ENCODE data around the gene STRIP2. TPM values are rescaled to one million over a fixed set of nuclear protein-coding genes. Genes with fewer than 3 reads are reported as not detected.

The STRIP2 gene
- total and polyA plus RNA-seq, 2 of the 13 experiments (the other 11 are each of a cell fraction or from before 2014, with no cell fraction given) = 3.9 to 8.2 TPM

GRCh38 chr7:129479831-129480230, 45.6 kb downstream of the STRIP2 start:
- in situ Hi-C loops (cut with HindIII; ENCODE audit: extremely low pct_ligation_motif_present, low pct_unique_long_range_greater_than_20kb) = no loop called here
- H3K36me3 ChIP-seq (replicated peaks in 1 of 2; ENCODE audit: control insufficient read depth in 1 of 2, insufficient read depth in 2 of 2, low read length in 2 of 2) = no peaks in the 10 kb centered on the region; a peak in 1 of 5 replicates

GRCh38 chr7:129480674-129481363, 46.6 kb downstream of the STRIP2 start:
- Histone ChIP-seq H3K4me1 (ENCODE audit: insufficient read depth, low read length) (no peaks in the 10 kb centered on the region), H3K27me3 (ENCODE audit: control insufficient read depth in 1 of 2, insufficient read depth in 2 of 2, low read length in 2 of 2) (no peaks in the 10 kb centered on the region), H3K9ac (ENCODE audit: insufficient read depth, low read depth, low read length) (no peak overlapping the region), H4K20me1 (ENCODE audit: insufficient read depth, low read length) (no peaks in the 10 kb centered on the region), H3K4me2 (ENCODE audit: low read depth, low read length) (no peak overlapping the region), H3K4me3 (replicated peaks in 1 of 3; ENCODE audit: insufficient read depth in 1 of 3, low read depth in 2 of 3, low read length in 3 of 3) (no peak overlapping the region), H3K36me3 (replicated peaks in 1 of 2; ENCODE audit: control insufficient read depth in 1 of 2, insufficient read depth in 2 of 2, low read length in 2 of 2) (peaks cover 2 to 4% of the 10 kb centered on the region in 2 experiments; a peak in 1 of 5 replicates), H3K79me2 (ENCODE audit: insufficient read depth, low read length) (no peaks in the 10 kb centered on the region), H3K27ac (ENCODE audit: extremely low read length, insufficient read depth, low read length) (no peak overlapping the region), H2AFZ (ENCODE audit: low read length) (no peak overlapping the region), H3K9me3 (ENCODE audit: low read length) (no peaks in the 10 kb centered on the region)
- 94% methylated on average over 6 of the region's 6 CpGs for WGBS (ENCODE audit: low lambda C conversion rate)
- ChIA-PET POLR2A (no interaction called here), CTCF (ENCODE audit: low intra/inter-chr PET ratio, low total read pairs) (no interaction called here)
- in situ Hi-C loops (cut with HindIII; ENCODE audit: extremely low pct_ligation_motif_present, low pct_unique_long_range_greater_than_20kb) = no loop called here
- intact Hi-C loops (cut with micrococcal nuclease; ENCODE audit: unreplicated experiment) = no loop called here
- DNase-seq (ENCODE audit: low spot score) = no peak
- no peak for FAIRE-seq
- no peak for ATAC-seq
- no TSS peak for BruUV-seq (replicated peaks)
- TF ChIP-seq EP300 (IDR thresholded peaks at IDR 0.05; ENCODE audit: low read depth in 2 of 2, low read length in 2 of 2) (no peak), EP300 (CRISPR knock-in tag; IDR thresholded peaks at IDR 0.05; ENCODE audit: borderline replicate concordance) (no peak), ZNF841 (CRISPR knock-in tag; IDR thresholded peaks at IDR 0.05; ENCODE audit: borderline replicate concordance) (no peak), MZF1 (CRISPR knock-in tag; IDR thresholded peaks at IDR 0.05; ENCODE audit: borderline replicate concordance) (no peak), ZNF30 (CRISPR knock-in tag; IDR thresholded peaks at IDR 0.05) (no peak), TCF7 (IDR thresholded peaks at IDR 0.05; ENCODE audit: low read depth) (no peak), CCDC6 (CRISPR knock-in tag; IDR thresholded peaks at IDR 0.05) (no peak), MAFF (IDR thresholded peaks at IDR 0.05; ENCODE audit: low read depth, low read length) (no peak), NBN (conservative IDR thresholded peaks at IDR 0.05) (no peak), PHF5A (CRISPR knock-in tag; IDR thresholded peaks at IDR 0.05; ENCODE audit: low read depth, unreplicated experiment) (no peak), TSC22D2 (CRISPR knock-in tag; IDR thresholded peaks at IDR 0.05; ENCODE audit: borderline replicate concordance) (no peak)
- TF ChIP-seq, protein P1, sequence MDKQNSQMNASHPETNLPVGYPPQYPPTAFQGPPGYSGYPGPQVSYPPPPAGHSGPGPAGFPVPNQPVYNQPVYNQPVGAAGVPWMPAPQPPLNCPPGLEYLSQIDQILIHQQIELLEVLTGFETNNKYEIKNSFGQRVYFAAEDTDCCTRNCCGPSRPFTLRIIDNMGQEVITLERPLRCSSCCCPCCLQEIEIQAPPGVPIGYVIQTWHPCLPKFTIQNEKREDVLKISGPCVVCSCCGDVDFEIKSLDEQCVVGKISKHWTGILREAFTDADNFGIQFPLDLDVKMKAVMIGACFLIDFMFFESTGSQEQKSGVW (CRISPR knock-in tag; IDR thresholded peaks at IDR 0.05; ENCODE audit: borderline replicate concordance) = no peak

More at GRCh38 chr7:129479831-129480230, 45.6 kb downstream of the STRIP2 start:
- H3K4me1 ChIP-seq (ENCODE audit: insufficient read depth, low read length) = no peaks in the 10 kb centered on the region
- ATAC-seq (no peak), FAIRE-seq (no peak), DNase-seq (ENCODE audit: low spot score) (no peak)
- BruUV-seq (replicated peaks) = no TSS peak
- no peak overlapping the region for H3K4me2 ChIP-seq (ENCODE audit: low read depth, low read length)
- no peaks in the 10 kb centered on the region for H3K27me3 ChIP-seq (ENCODE audit: control insufficient read depth in 1 of 2, insufficient read depth in 2 of 2, low read length in 2 of 2)
- intact Hi-C loops (cut with micrococcal nuclease; ENCODE audit: unreplicated experiment) = no loop called here
- H3K9ac ChIP-seq (ENCODE audit: insufficient read depth, low read depth, low read length) = no peak overlapping the region
- CTCF ChIA-PET (ENCODE audit: low intra/inter-chr PET ratio, low total read pairs) = no interaction called here
- H3K79me2 ChIP-seq (ENCODE audit: insufficient read depth, low read length) = no peaks in the 10 kb centered on the region
- no peak overlapping the region for H3K27ac ChIP-seq (ENCODE audit: extremely low read length, insufficient read depth, low read length)
- WGBS (ENCODE audit: low lambda C conversion rate) = 95% methylated on average over 1 of the region's 1 CpG
- no peak overlapping the region for H2AFZ ChIP-seq (ENCODE audit: low read length)
- H3K4me3 ChIP-seq (replicated peaks in 1 of 3; ENCODE audit: insufficient read depth in 1 of 3, low read depth in 2 of 3, low read length in 3 of 3) = no peak overlapping the region
- no peaks in the 10 kb centered on the region for H3K9me3 ChIP-seq (ENCODE audit: low read length)
- no peaks in the 10 kb centered on the region for H4K20me1 ChIP-seq (ENCODE audit: insufficient read depth, low read length)
- POLR2A ChIA-PET = no interaction called here
- TF ChIP-seq U2AF2 (IDR thresholded peaks at IDR 0.05; ENCODE audit: low read depth, low read length) (no peak), ZSCAN5A (CRISPR knock-in tag; IDR thresholded peaks at IDR 0.05; ENCODE audit: borderline replicate concordance) (no peak), ATM (IDR thresholded peaks at IDR 0.05; ENCODE audit: borderline replicate concordance) (no peak), ZMYM2 (CRISPR knock-in tag; IDR thresholded peaks at IDR 0.05) (no peak), ZSCAN9 (CRISPR knock-in tag; IDR thresholded peaks at IDR 0.05; ENCODE audit: borderline replicate concordance) (no peak), ZNF773 (CRISPR knock-in tag; IDR thresholded peaks at IDR 0.05; ENCODE audit: borderline replicate concordance) (no peak), ZNF652 (CRISPR knock-in tag; IDR thresholded peaks at IDR 0.05; ENCODE audit: borderline replicate concordance, low read depth) (no peak), ZNF780A (CRISPR knock-in tag; IDR thresholded peaks at IDR 0.05) (no peak), ZBTB3 (CRISPR knock-in tag; IDR thresholded peaks at IDR 0.05; ENCODE audit: borderline replicate concordance, low read depth) (no peak)
